ENCODE measurements around the gene TADA2B. TPM values are rescaled to one million over a fixed set of nuclear protein-coding genes. Genes with fewer than 3 reads are reported as not detected.

TADA2B gene
- total RNA-seq, 1 experiment from 2014 or later: 15.2 TPM

GRCh38 chr4:7060346-7061150 is 17.4 kb downstream of the TADA2B start:
- CTCF ChIA-PET: no interaction called here
- H3K27me3 ChIP-seq (replicated peaks; ENCODE audit: insufficient read depth, low read depth, low read length, poor library complexity): no peaks in the 10 kb centered on the region
- no peak for DNase-seq (ENCODE audit: low spot score)
- H3K9me3 ChIP-seq (ENCODE audit: low read depth, low read length, poor library complexity, severe bottlenecking): no peaks in the 10 kb centered on the region
- POLR2A ChIA-PET (ENCODE audit: low non-redundant PET): no interaction called here
- H3K36me3 ChIP-seq (ENCODE audit: insufficient read depth, low read length, poor library complexity, severe bottlenecking): peaks cover 75% of the 10 kb centered on the region
- H3K4me3 ChIP-seq (ENCODE audit: low read depth, low read length, poor library complexity, severe bottlenecking): no peak overlapping the region
- H3K4me1 ChIP-seq (ENCODE audit: insufficient read depth, low read length, poor library complexity, severe bottlenecking): no peaks in the 10 kb centered on the region
- no TSS peak for BruUV-seq (replicated peaks)
- intact Hi-C loops (cut with micrococcal nuclease; ENCODE audit: unreplicated experiment): no loop called here
- no peak overlapping the region for H3K27ac ChIP-seq (ENCODE audit: low read depth, low read length, poor library complexity, severe bottlenecking)
- no peak for TF ChIP-seq EZH2 (IDR thresholded peaks at IDR 0.05; ENCODE audit: borderline replicate concordance, low read depth, low read length, poor library complexity, severe bottlenecking)
- no peak for TF ChIP-seq CTCF (conservative IDR thresholded peaks at IDR 0.05; ENCODE audit: low read depth, low read length)

- H3K36me3 ChIP-seq (ENCODE audit: insufficient read depth, low read length, poor library complexity, severe bottlenecking): peaks cover 72% of the 10 kb centered on the region
- BruUV-seq (replicated peaks): no TSS peak
- ChIA-PET CTCF (no interaction called here), POLR2A (ENCODE audit: low non-redundant PET) (no interaction called here)
- DNase-seq (ENCODE audit: low spot score): no peak
- H3K4me1 ChIP-seq (ENCODE audit: insufficient read depth, low read length, poor library complexity, severe bottlenecking): peaks cover 3% of the 10 kb centered on the region
- H3K9me3 ChIP-seq (ENCODE audit: low read depth, low read length, poor library complexity, severe bottlenecking): no peaks in the 10 kb centered on the region
- no peaks in the 10 kb centered on the region for H3K27me3 ChIP-seq (replicated peaks; ENCODE audit: insufficient read depth, low read depth, low read length, poor library complexity)
- TF ChIP-seq CTCF (conservative IDR thresholded peaks at IDR 0.05; ENCODE audit: low read depth, low read length): no peak
- TF ChIP-seq EZH2 (IDR thresholded peaks at IDR 0.05; ENCODE audit: borderline replicate concordance, low read depth, low read length, poor library complexity, severe bottlenecking): no peak
- intact Hi-C loops (cut with micrococcal nuclease; ENCODE audit: unreplicated experiment): no loop called here
- H3K27ac ChIP-seq (ENCODE audit: low read depth, low read length, poor library complexity, severe bottlenecking): no peak overlapping the region
- no peak overlapping the region for H3K4me3 ChIP-seq (ENCODE audit: low read depth, low read length, poor library complexity, severe bottlenecking)
Observed at GRCh38 chr4:7061815-7062214, 18.6 kb downstream of the TADA2B start.

GRCh38 chr4:7062816-7063215 is 19.6 kb downstream of the TADA2B start:
- Histone ChIP-seq H3K9me3 (ENCODE audit: low read depth, low read length, poor library complexity, severe bottlenecking) (no peaks in the 10 kb centered on the region), H3K4me3 (ENCODE audit: low read depth, low read length, poor library complexity, severe bottlenecking) (no peak overlapping the region), H3K36me3 (ENCODE audit: insufficient read depth, low read length, poor library complexity, severe bottlenecking) (peaks cover 66% of the 10 kb centered on the region), H3K27me3 (replicated peaks; ENCODE audit: insufficient read depth, low read depth, low read length, poor library complexity) (no peaks in the 10 kb centered on the region), H3K4me1 (ENCODE audit: insufficient read depth, low read length, poor library complexity, severe bottlenecking) (peaks cover 6% of the 10 kb centered on the region), H3K27ac (ENCODE audit: low read depth, low read length, poor library complexity, severe bottlenecking) (no peak overlapping the region)
- CTCF ChIA-PET: interaction anchor here (0.9 kb wide), 1 partner anchor 20 kb away, joined by 3 read pairs; a partner anchor contains a TSS
- intact Hi-C loops (cut with micrococcal nuclease; ENCODE audit: unreplicated experiment): no loop called here
- no peak for DNase-seq (ENCODE audit: low spot score)
- POLR2A ChIA-PET (ENCODE audit: low non-redundant PET): no interaction called here
- no peak for TF ChIP-seq EZH2 (IDR thresholded peaks at IDR 0.05; ENCODE audit: borderline replicate concordance, low read depth, low read length, poor library complexity, severe bottlenecking)
- no peak for TF ChIP-seq CTCF (conservative IDR thresholded peaks at IDR 0.05; ENCODE audit: low read depth, low read length)
- BruUV-seq (replicated peaks): no TSS peak
